Endothelial cell of umbilical vein (primary cell): Measurements from ENCODE around the gene PNKD. TPM values are rescaled to one million over a fixed set of nuclear protein-coding genes. Genes with fewer than 3 reads are reported as not detected.

Source experiments
- BruUV-seq: library from RNA; stranded (reverse); fragments of 400-500 nt; replicated peaks from 2 replicates; lab custom pipeline; 2021; lab: Mats Ljungman, UMichigan
- CTCF ChIA-PET: fragments of 300-600, 350-600 bp; sonication (Branson Sonifier 250); formaldehyde crosslinking; loops from one replicate; lab custom pipeline; 2021; ENCODE audit warnings: antibody characterized with exemption, inconsistent platforms; lab: Charles Lee
- POLR2A ChIA-PET: fragments of 300-600, 350-600 bp; sonication (Branson Sonifier 250); formaldehyde crosslinking; loops from one replicate; lab custom pipeline; 2021; ENCODE audit warnings: antibody characterized with exemption, inconsistent platforms; lab: Charles Lee
- DNase-seq: peaks from one replicate; pipeline ENCODE4 v3.0.0-alpha.2; 2011; ENCODE audit warnings: low read depth, low spot score
- FAIRE-seq: peaks from 2 replicates; lab custom pipeline; 2011; peaks lifted over from hg19 to GRCh38; lab: Jason Lieb, UNC
- H2AFZ ChIP-seq: 2 replicates; pipeline ENCODE4 v1.6.0; 2012; ENCODE audit warnings: low read depth, low read length, control low read depth, inconsistent platforms
- H3K27ac ChIP-seq: 2 replicates; pipeline ENCODE4 v1.5.1; 2011; ENCODE audit warnings: low read depth, mild to moderate bottlenecking, control low read depth, low read length, moderate library complexity; ENCODE audit not compliant: insufficient read depth
- H3K27me3 ChIP-seq, 2 experiments: 2 replicates each; pipeline versions ENCODE4 v1.6.0 to v1.6.1; 2011; ENCODE audit warnings: low read length in 2 of 2, mixed read lengths in 1 of 2; ENCODE audit not compliant: control insufficient read depth in 2 of 2, insufficient read depth in 2 of 2
- H3K36me3 ChIP-seq, 2 experiments: 2 replicates in 1 of 2; 3 replicates in 1 of 2; pipeline ENCODE4 v1.5.1; 2011; ENCODE audit warnings: low read length in 2 of 2, mild to moderate bottlenecking in 1 of 2, moderate library complexity in 1 of 2; ENCODE audit not compliant: control insufficient read depth in 2 of 2, insufficient read depth in 2 of 2; ENCODE audit errors: extremely low read depth in 1 of 2
- H3K4me1 ChIP-seq: 3 replicates; pipeline ENCODE4 v1.5.1; 2011; ENCODE audit warnings: mild to moderate bottlenecking, low read length; ENCODE audit not compliant: control insufficient read depth, insufficient read depth; ENCODE audit errors: extremely low read depth
- H3K4me2 ChIP-seq: 2 replicates; pipeline ENCODE4 v1.6.1; 2011; ENCODE audit warnings: low read length, control low read depth, mixed read lengths; ENCODE audit not compliant: insufficient read depth
- H3K4me3 ChIP-seq, 3 experiments: fragments of 200-600 bp in 1 of 3; sonication (generic), shearing (Covaris generic) in 1 of 3; replicated peaks in 1 of 3; 2 replicates each; pipeline ENCODE4 v1.5.1; 2011 to 2016; ENCODE audit warnings: control low read depth in 3 of 3, low read length in 3 of 3, mild to moderate bottlenecking in 2 of 3, inconsistent platforms in 1 of 3, low read depth in 1 of 3, moderate library complexity in 1 of 3; ENCODE audit not compliant: insufficient read depth in 1 of 3
- H3K79me2 ChIP-seq: 2 replicates; pipeline ENCODE4 v1.6.0; 2012; ENCODE audit warnings: low read length, inconsistent platforms; ENCODE audit not compliant: control insufficient read depth, insufficient read depth
- H3K9ac ChIP-seq: replicated peaks from 2 replicates; pipeline ENCODE3; 2011; ENCODE audit warnings: low read length, control low read depth; ENCODE audit not compliant: insufficient read depth; ENCODE audit errors: extremely low read depth
- H3K9me1 ChIP-seq: replicated peaks from 3 replicates; pipeline ENCODE4 v1.6.0; 2011; ENCODE audit warnings: mild to moderate bottlenecking, low read length; ENCODE audit not compliant: control insufficient read depth, insufficient read depth; ENCODE audit errors: extremely low read depth
- H3K9me3 ChIP-seq: replicated peaks from 2 replicates; pipeline ENCODE4 v1.5.1; 2012; ENCODE audit warnings: low read length, inconsistent platforms; ENCODE audit not compliant: control insufficient read depth, insufficient read depth
- H4K20me1 ChIP-seq: replicated peaks from 2 replicates; pipeline ENCODE3; 2011; ENCODE audit warnings: mild to moderate bottlenecking, low read length; ENCODE audit not compliant: control insufficient read depth, insufficient read depth; ENCODE audit errors: extremely low read depth
- CTCF ChIP-seq, 2 donors: IDR thresholded peaks; 1 replicate in 1 of 2; 2 replicates in 1 of 2; pipeline ENCODE4 v1.5.1; 2011; ENCODE audit warnings: low read length in 2 of 2, mild to moderate bottlenecking in 2 of 2, moderate library complexity in 2 of 2, control low read depth in 1 of 2, inconsistent platforms in 1 of 2, low read depth in 1 of 2; ENCODE audit not compliant: insufficient read depth in 1 of 2; ENCODE audit errors: extremely low read depth in 1 of 2
- EZH2 ChIP-seq: IDR thresholded peaks from 2 replicates; pipeline ENCODE4 v1.6.1; 2012; ENCODE audit warnings: borderline replicate concordance, low read depth, mild to moderate bottlenecking, moderate library complexity, low read length, inconsistent platforms; ENCODE audit not compliant: severe bottlenecking
- FOS ChIP-seq: IDR thresholded peaks from 2 replicates; pipeline ENCODE4 v1.6.1; 2011; ENCODE audit warnings: mild to moderate bottlenecking, low read length, moderate library complexity, borderline replicate concordance; ENCODE audit not compliant: insufficient read depth
- GATA2 ChIP-seq: IDR thresholded peaks from 2 replicates; pipeline ENCODE4 v1.7.0; 2011; ENCODE audit warnings: low read depth, mild to moderate bottlenecking, moderate library complexity, mixed read lengths, low read length; ENCODE audit not compliant: insufficient read length, insufficient read depth
- JUN ChIP-seq: IDR thresholded peaks from 2 replicates; pipeline ENCODE4 v1.6.1; 2011; ENCODE audit warnings: borderline replicate concordance, low read depth; ENCODE audit not compliant: insufficient read length, insufficient read depth
- MAX ChIP-seq: IDR thresholded peaks from 2 replicates; pipeline ENCODE4 v1.6.1; 2011; ENCODE audit not compliant: insufficient read depth, insufficient read length
- MYC ChIP-seq: IDR thresholded peaks from one replicate; pipeline ENCODE4 v1.6.1; 2011; ENCODE audit warnings: mild to moderate bottlenecking, low read depth, low read length
- POLR2A ChIP-seq: IDR thresholded peaks from 2 replicates; pipeline ENCODE4 v1.6.1; 2012; ENCODE audit warnings: low read depth, mild to moderate bottlenecking, control low read depth, low read length
- POLR2AphosphoS5 ChIP-seq: IDR thresholded peaks from 2 replicates; pipeline ENCODE4 v1.6.1; 2012; ENCODE audit warnings: low read depth, mild to moderate bottlenecking, control low read depth, low read length, moderate library complexity; ENCODE audit not compliant: insufficient read depth
- dilution Hi-C: fragments of 300-500 bp; cut with MboI; formaldehyde crosslinking; loops from one replicate; pipeline ENCODE4 v1.15.0; 2019; ENCODE audit warnings: low sequenced_read_pairs; ENCODE audit not compliant: extremely low pct_ligation_motif_present
- intact Hi-C: fragments of 100-400 bp; cut with micrococcal nuclease; formaldehyde crosslinking; loops from one replicate; pipeline ENCODE4 v1.10.0; 2022
- polyA plus RNA-seq, 4 experiments: library from polyadenylated mRNA; depleted of rRNA in 3 of 4; stranded (reverse) in 3 of 4; unstranded in 1 of 4; fragments of >200 nt; gene quantifications; 2 replicates each; pipeline versions ENCODE4 v1.2.1 to v1.2.3, GENCODE V29; 2011 to 2012; ENCODE audit warnings: missing spikeins in 1 of 4
- total RNA-seq: library from RNA; stranded (reverse); gene quantifications from 2 replicates; pipeline ENCODE4 v1.2.3, GENCODE V29; 2021

PNKD gene
- total and polyA plus RNA-seq, 2 donors (not counting 3 experiments of a cell fraction or from before 2014, with no cell fraction given) = 56.1 to 88.3 TPM

- Histone ChIP-seq H3K4me1 (no peaks in the 10 kb centered on the region), H2AFZ (no peak overlapping the region), H3K9me3 (no peaks in the 10 kb centered on the region), H3K36me3 (no peaks in the 10 kb centered on the region), H3K9me1 (no peaks in the 10 kb centered on the region), H4K20me1 (no peaks in the 10 kb centered on the region), H3K4me3 (no peak overlapping the region), H3K4me2 (no peak overlapping the region), H3K79me2 (no peaks in the 10 kb centered on the region), H3K27me3 (no peaks in the 10 kb centered on the region), H3K27ac (no peak overlapping the region), H3K9ac (no peak overlapping the region)
- TF ChIP-seq POLR2AphosphoS5 = no peak
- TF ChIP-seq GATA2 = no peak
- TF ChIP-seq MYC = no peak
- no peak for TF ChIP-seq FOS
- no peak for TF ChIP-seq EZH2
- no peak for TF ChIP-seq MAX
- TF ChIP-seq CTCF (IDR thresholded peaks at IDR 0.05; ENCODE audit: extremely low read depth in 1 of 2, insufficient read depth in 1 of 2, low read depth in 1 of 2, low read length in 2 of 2) = no peak
- no peak for TF ChIP-seq JUN
- no peak for TF ChIP-seq POLR2A
- dilution Hi-C loops = no loop called here
- ChIA-PET CTCF (interaction anchor here (1.3 to 3.8 kb wide), 3 partner anchors 16 to 90 kb away, joined by 3 to 15 read pairs (median 13); partner anchors contain the start of gene CATIP), POLR2A (interaction anchor here (1.6 kb wide), 1 partner anchor 17 kb away, joined by 4 read pairs; no protein-coding TSS in a partner anchor)
- BruUV-seq = no TSS peak
- intact Hi-C loops = no loop called here
- DNase-seq = no peak
- no peak for FAIRE-seq
Observed at GRCh38 chr2:218306184-218306920, 36.0 kb downstream of the PNKD start.
